ENCODE data around the gene TST. TPM values are rescaled to one million over a fixed set of nuclear protein-coding genes. Genes with fewer than 3 reads are reported as not detected.

The TST gene
- total and polyA plus RNA-seq, 2 donors (not counting 1 experiment from before 2014, with no cell fraction given) = 12.7 to 21.6 TPM

DNA sequence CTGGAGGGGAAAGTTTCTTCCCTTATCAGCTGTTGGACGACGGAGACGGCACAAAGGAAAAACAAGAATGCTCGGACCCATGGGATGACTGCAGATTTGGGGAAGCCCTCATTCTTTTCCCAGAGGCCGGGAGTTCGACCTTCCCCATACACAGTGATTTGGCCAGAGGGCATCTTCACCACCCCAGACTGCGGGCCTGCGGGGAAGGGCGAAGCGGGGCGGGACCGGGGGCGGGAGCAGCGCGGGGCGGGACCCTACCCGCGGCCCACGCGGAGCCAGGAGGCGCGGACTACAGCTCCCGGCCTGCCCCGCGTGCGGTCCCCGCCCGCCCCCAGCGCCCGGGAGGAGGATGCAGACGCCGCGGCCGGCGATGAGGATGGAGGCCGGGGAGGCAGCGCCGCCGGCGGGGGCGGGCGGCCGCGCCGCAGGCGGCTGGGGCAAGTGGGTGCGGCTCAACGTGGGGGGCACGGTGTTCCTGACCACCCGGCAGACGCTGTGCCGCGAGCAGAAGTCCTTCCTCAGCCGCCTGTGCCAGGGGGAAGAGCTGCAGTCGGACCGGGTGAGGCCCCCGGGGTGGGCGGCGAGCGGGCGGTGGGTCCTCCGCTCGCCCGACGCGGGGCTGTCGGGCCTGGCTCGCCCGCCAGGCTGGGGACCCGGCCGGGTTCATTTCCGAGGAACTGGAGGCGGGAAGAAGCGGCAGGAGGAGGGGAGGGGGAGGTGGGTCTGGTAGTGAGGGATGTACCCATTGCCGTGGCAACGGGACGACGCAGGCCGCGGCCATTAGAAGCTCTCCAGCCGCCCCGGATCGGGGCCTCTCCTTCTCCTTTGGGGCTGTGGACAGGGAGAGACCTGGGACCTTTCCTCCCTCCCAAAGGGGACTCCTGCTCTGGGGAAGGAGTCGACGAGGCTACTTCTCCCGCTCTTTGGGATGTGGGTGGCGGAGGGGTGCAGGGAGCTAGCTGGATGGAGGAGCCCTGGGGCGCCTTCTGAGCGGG lies 32.4 kb upstream of the TST start, which contains the start of gene KCTD17:
Gene KCTD17 (plus strand): TSS at position 352 of the 995 bp plus-strand sequence. CDS start 19 bp downstream, at position 371.
- no peaks in the 10 kb centered on the region for H3K9me3 ChIP-seq (ENCODE audit: control insufficient read depth, insufficient read depth, low read depth, low read length)
- peaks cover 4% of the 10 kb centered on the region for H3K4me1 ChIP-seq (ENCODE audit: control insufficient read depth, extremely low read depth, insufficient read depth, low read length)
- peak within 1 kb of the TSS; percentile 73 for H2AFZ ChIP-seq (ENCODE audit: low read length)
- H3K79me2 ChIP-seq (ENCODE audit: control insufficient read depth, insufficient read depth, low read length) = no peaks in the 10 kb centered on the region
- peak within 1 kb of the TSS; percentile 53 for H3K27ac ChIP-seq (ENCODE audit: insufficient read depth, low read length)
- no peaks in the 10 kb centered on the region for H4K20me1 ChIP-seq (ENCODE audit: control insufficient read depth, extremely low read depth, insufficient read depth, low read length)
- no peak for TF ChIP-seq CTCF (conservative IDR thresholded peaks at IDR 0.05 in 1 of 2, IDR thresholded peaks at IDR 0.05 in 1 of 2; ENCODE audit: low read depth in 1 of 2, low read length in 2 of 2)
- no peak for TF ChIP-seq EZH2 (IDR thresholded peaks at IDR 0.05; ENCODE audit: low read length, missing control alignments)
- peak within 1 kb of the TSS; percentile 86 for H3K4me2 ChIP-seq (ENCODE audit: extremely low read depth, insufficient read depth, low read length)
- peak; percentile 60 to 68 for DNase-seq (ENCODE audit: low read depth in 2 of 2)
- H3K36me3 ChIP-seq (ENCODE audit: control insufficient read depth, insufficient read depth, low read length) = peaks cover 1% of the 10 kb centered on the region
- peak within 1 kb of the TSS; percentile 66 to 79 (median 72) for H3K4me3 ChIP-seq (replicated peaks in 1 of 4; ENCODE audit: control extremely low read depth in 1 of 4, insufficient read depth in 1 of 4, low read depth in 3 of 4, low read length in 4 of 4)
- peak within 1 kb of the TSS; percentile 65 for H3K9ac ChIP-seq (ENCODE audit: insufficient read depth, low read length)
- H3K27me3 ChIP-seq (ENCODE audit: control insufficient read depth, insufficient read depth, low read length) = no peaks in the 10 kb centered on the region

DNA sequence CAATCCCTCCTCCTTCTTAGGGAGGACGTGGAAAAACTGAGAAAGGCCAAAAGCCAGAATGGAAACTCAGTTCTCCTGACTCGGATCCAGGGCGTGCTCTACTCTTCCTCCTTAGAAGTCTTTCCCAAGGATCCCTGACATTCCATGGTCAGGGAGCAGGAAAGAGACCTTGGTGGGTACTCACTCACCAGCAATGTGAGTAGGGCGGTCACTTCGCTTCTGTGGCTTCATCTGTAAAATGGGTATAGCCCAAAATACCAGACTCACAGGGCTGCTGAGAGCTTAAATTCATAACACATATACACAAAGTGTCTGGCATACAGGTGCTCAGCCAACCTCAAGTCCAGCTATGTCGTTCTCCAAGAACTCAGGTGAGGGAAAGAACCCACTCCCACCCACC lies 31.7 kb upstream of the TST start:
- no peak for DNase-seq (ENCODE audit: low read depth in 2 of 2)
- no peaks in the 10 kb centered on the region for H3K79me2 ChIP-seq (ENCODE audit: control insufficient read depth, insufficient read depth, low read length)
- no peak overlapping the region for H3K4me2 ChIP-seq (ENCODE audit: extremely low read depth, insufficient read depth, low read length)
- H3K27me3 ChIP-seq (ENCODE audit: control insufficient read depth, insufficient read depth, low read length) = no peaks in the 10 kb centered on the region
- TF ChIP-seq CTCF (conservative IDR thresholded peaks at IDR 0.05 in 1 of 2, IDR thresholded peaks at IDR 0.05 in 1 of 2; ENCODE audit: low read depth in 1 of 2, low read length in 2 of 2) = no peak
- no peak for TF ChIP-seq EZH2 (IDR thresholded peaks at IDR 0.05; ENCODE audit: low read length, missing control alignments)
- no peak overlapping the region for H2AFZ ChIP-seq (ENCODE audit: low read length)
- no peak overlapping the region for H3K9ac ChIP-seq (ENCODE audit: insufficient read depth, low read length)
- H3K27ac ChIP-seq (ENCODE audit: insufficient read depth, low read length) = no peak overlapping the region
- peaks cover 4% of the 10 kb centered on the region for H3K4me1 ChIP-seq (ENCODE audit: control insufficient read depth, extremely low read depth, insufficient read depth, low read length)
- H3K9me3 ChIP-seq (ENCODE audit: control insufficient read depth, insufficient read depth, low read depth, low read length) = no peaks in the 10 kb centered on the region
- H3K36me3 ChIP-seq (ENCODE audit: control insufficient read depth, insufficient read depth, low read length) = no peaks in the 10 kb centered on the region
- H4K20me1 ChIP-seq (ENCODE audit: control insufficient read depth, extremely low read depth, insufficient read depth, low read length) = no peaks in the 10 kb centered on the region
- H3K4me3 ChIP-seq (replicated peaks in 1 of 4; ENCODE audit: control extremely low read depth in 1 of 4, insufficient read depth in 1 of 4, low read depth in 3 of 4, low read length in 4 of 4) = no peak overlapping the region

DNA sequence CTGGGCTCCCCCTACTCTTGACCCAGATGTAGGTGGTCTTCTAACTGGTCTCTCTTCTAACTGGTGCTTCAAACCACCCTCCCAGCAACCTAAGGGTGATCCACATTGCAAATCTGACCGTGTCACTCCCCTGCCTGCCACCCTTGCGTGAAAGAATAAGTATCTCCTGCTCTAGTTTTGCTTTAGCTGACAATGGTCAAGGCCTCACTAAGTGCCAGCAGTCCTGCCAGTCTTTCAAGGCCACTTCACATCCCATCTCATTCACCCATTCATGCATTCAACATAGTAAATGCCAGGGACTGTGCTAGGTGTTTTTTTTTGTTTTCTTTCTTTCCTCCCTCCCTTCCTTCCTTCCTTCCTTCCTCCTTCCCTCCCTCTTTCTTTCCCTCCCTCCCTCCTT lies 30.0 kb upstream of the TST start:
- H3K4me1 ChIP-seq (ENCODE audit: control insufficient read depth, extremely low read depth, insufficient read depth, low read length) = peaks cover 4% of the 10 kb centered on the region
- no peaks in the 10 kb centered on the region for H4K20me1 ChIP-seq (ENCODE audit: control insufficient read depth, extremely low read depth, insufficient read depth, low read length)
- no peaks in the 10 kb centered on the region for H3K27me3 ChIP-seq (ENCODE audit: control insufficient read depth, insufficient read depth, low read length)
- no peak for DNase-seq (ENCODE audit: low read depth in 2 of 2)
- no peaks in the 10 kb centered on the region for H3K9me3 ChIP-seq (ENCODE audit: control insufficient read depth, insufficient read depth, low read depth, low read length)
- H3K4me3 ChIP-seq (replicated peaks in 1 of 4; ENCODE audit: control extremely low read depth in 1 of 4, insufficient read depth in 1 of 4, low read depth in 3 of 4, low read length in 4 of 4) = no peak overlapping the region
- no peaks in the 10 kb centered on the region for H3K79me2 ChIP-seq (ENCODE audit: control insufficient read depth, insufficient read depth, low read length)
- no peaks in the 10 kb centered on the region for H3K36me3 ChIP-seq (ENCODE audit: control insufficient read depth, insufficient read depth, low read length)
- no peak overlapping the region for H3K4me2 ChIP-seq (ENCODE audit: extremely low read depth, insufficient read depth, low read length)
- H3K9ac ChIP-seq (ENCODE audit: insufficient read depth, low read length) = no peak overlapping the region
- H2AFZ ChIP-seq (ENCODE audit: low read length) = no peak overlapping the region
- H3K27ac ChIP-seq (ENCODE audit: insufficient read depth, low read length) = no peak overlapping the region
- TF ChIP-seq CTCF (conservative IDR thresholded peaks at IDR 0.05 in 1 of 2, IDR thresholded peaks at IDR 0.05 in 1 of 2; ENCODE audit: low read depth in 1 of 2, low read length in 2 of 2) = no peak
- TF ChIP-seq EZH2 (IDR thresholded peaks at IDR 0.05; ENCODE audit: low read length, missing control alignments) = no peak

Measured in fibroblast of lung (primary cell).